Neuronal stem cell (in vitro differentiated cells): ENCODE data around the gene WDR88.
"Not testable (repeated sequence)": the region's sequence is repeated elsewhere in the genome, so short reads cannot be mapped to it uniquely, and the experiment has no call there.

Source experiments
- DNase-seq: peaks from one replicate; pipeline ENCODE4 v3.0.0-alpha.2; 2013; ENCODE audit warnings: low spot score
- H2AFZ ChIP-seq: one replicate; pipeline ENCODE4 v1.6.1; 2013; ENCODE audit warnings: mild to moderate bottlenecking, low read length, inconsistent platforms
- H2AK5ac ChIP-seq: 2 replicates; pipeline ENCODE4 v1.6.1; 2013; ENCODE audit warnings: low read depth, mild to moderate bottlenecking, inconsistent platforms, low read length, moderate library complexity, mixed read lengths
- H2BK120ac ChIP-seq: 2 replicates; pipeline ENCODE4 v1.6.1; 2013; ENCODE audit warnings: low read depth, mild to moderate bottlenecking, inconsistent platforms, low read length, moderate library complexity, mixed read lengths
- H2BK12ac ChIP-seq: one replicate; pipeline ENCODE4 v1.6.1; 2013; ENCODE audit warnings: low read length, inconsistent platforms
- H2BK15ac ChIP-seq: 2 replicates; pipeline ENCODE4 v1.6.1; 2013; ENCODE audit warnings: mild to moderate bottlenecking, low read length, inconsistent platforms, mixed read lengths
- H2BK5ac ChIP-seq: one replicate; pipeline ENCODE4 v1.6.1; 2013; ENCODE audit warnings: inconsistent platforms, mild to moderate bottlenecking, low read length, moderate library complexity
- H3K14ac ChIP-seq: one replicate; pipeline ENCODE4 v1.6.1; 2013; ENCODE audit warnings: low read length, inconsistent platforms
- H3K18ac ChIP-seq: 2 replicates; pipeline ENCODE4 v1.6.1; 2013; ENCODE audit warnings: low read length, inconsistent platforms
- H3K23ac ChIP-seq: 2 replicates; pipeline ENCODE4 v1.6.1; 2013; ENCODE audit warnings: low read depth, mild to moderate bottlenecking, mixed read lengths, low read length, inconsistent platforms; ENCODE audit not compliant: poor library complexity
- H3K27ac ChIP-seq: replicated peaks from 3 replicates; pipeline ENCODE4 v1.5.1; 2013; ENCODE audit warnings: low read length, inconsistent platforms
- H3K27me3 ChIP-seq, 3 experiments: 2 replicates each; pipeline ENCODE4 v1.6.1; 2013; ENCODE audit warnings: low read length in 3 of 3, mild to moderate bottlenecking in 2 of 3, inconsistent platforms in 1 of 3, low read depth in 1 of 3, mixed read lengths in 1 of 3, moderate library complexity in 1 of 3; ENCODE audit not compliant: control insufficient read depth in 3 of 3, insufficient read depth in 3 of 3
- H3K36me3 ChIP-seq, 2 donors: replicated peaks in 1 of 2; 2 replicates each; pipeline ENCODE4 v1.6.1; 2013; ENCODE audit warnings: low read length in 2 of 2; ENCODE audit not compliant: control insufficient read depth in 2 of 2, insufficient read depth in 2 of 2
- H3K4ac ChIP-seq: 2 replicates; pipeline ENCODE4 v1.6.1; 2013; ENCODE audit warnings: inconsistent platforms, mild to moderate bottlenecking, low read length, moderate library complexity
- H3K4me1 ChIP-seq, 2 donors: 1 replicate in 1 of 2; 2 replicates in 1 of 2; pipeline ENCODE4 v1.6.1; 2013; ENCODE audit warnings: low read length in 2 of 2, low read depth in 1 of 2; ENCODE audit not compliant: control insufficient read depth in 2 of 2, insufficient read depth in 1 of 2
- H3K4me2 ChIP-seq: one replicate; pipeline ENCODE4 v1.6.1; 2013; ENCODE audit warnings: mild to moderate bottlenecking, low read length, inconsistent platforms; ENCODE audit not compliant: insufficient read depth, poor library complexity, severe bottlenecking
- H3K4me3 ChIP-seq, 2 donors: 2 replicates each; pipeline ENCODE4 v1.5.1; 2013; ENCODE audit warnings: low read length in 2 of 2, mild to moderate bottlenecking in 2 of 2, inconsistent platforms in 1 of 2, moderate library complexity in 1 of 2
- H3K79me1 ChIP-seq: one replicate; pipeline ENCODE4 v1.6.1; 2013; ENCODE audit warnings: low read depth, mild to moderate bottlenecking, inconsistent platforms, low read length, moderate library complexity
- H3K9ac ChIP-seq: one replicate; pipeline ENCODE4 v1.6.1; 2013; ENCODE audit warnings: mild to moderate bottlenecking, low read depth, low read length, inconsistent platforms; ENCODE audit not compliant: poor library complexity
- H3K9me3 ChIP-seq, 2 donors: replicated peaks in 1 of 2; 2 replicates each; pipeline versions ENCODE3 to v1.6.1; 2013; ENCODE audit warnings: low read length in 2 of 2, mild to moderate bottlenecking in 2 of 2, inconsistent platforms in 1 of 2, low read depth in 1 of 2, mixed read lengths in 1 of 2, moderate library complexity in 1 of 2; ENCODE audit not compliant: control insufficient read depth in 2 of 2, insufficient read depth in 1 of 2
- H4K8ac ChIP-seq: one replicate; pipeline ENCODE4 v1.6.1; 2013; ENCODE audit warnings: low read depth, mild to moderate bottlenecking, inconsistent platforms, low read length, moderate library complexity
- H4K91ac ChIP-seq: one replicate; pipeline ENCODE4 v1.6.1; 2013; ENCODE audit warnings: low read length, low read depth, mild to moderate bottlenecking, inconsistent platforms; ENCODE audit not compliant: poor library complexity
- WGBS, 2 donors: extraction: QIAGEN DNeasy Blood & Tissue Kit; methylation state at CpG; one replicate each; pipeline ENCODE4 v1.1.7; 2013; ENCODE audit warnings: missing lambda C conversion rate in 2 of 2, mixed read lengths in 1 of 2; ENCODE audit not compliant: insufficient read length in 2 of 2, insufficient replicate concordance in 1 of 2; ENCODE audit errors: extremely low coverage in 2 of 2; 5-methylcytosine and 5-hydroxymethylcytosine counted together

WDR88 gene

GRCh38 chr19:33166037-33166436 is 34.1 kb downstream of the WDR88 start:
- H3K4me2 ChIP-seq, H2AFZ ChIP-seq, H3K79me1 ChIP-seq, H3K27me3 ChIP-seq, H4K8ac ChIP-seq, H4K91ac ChIP-seq, H3K27ac ChIP-seq, H3K4me3 ChIP-seq, H3K23ac ChIP-seq, H2BK5ac ChIP-seq, H3K18ac ChIP-seq, H3K4me1 ChIP-seq, H2BK120ac ChIP-seq, H2BK15ac ChIP-seq, H2AK5ac ChIP-seq, H2BK12ac ChIP-seq, H3K36me3 ChIP-seq, DNase-seq, H3K4ac ChIP-seq, H3K14ac ChIP-seq, H3K9ac ChIP-seq: not testable (repeated sequence)
- H3K9me3 ChIP-seq, result peaks cover 0 to 17% of the 10 kb centered on the region in 2 donors
- no CpG with 5 or more reads among the region's 6 CpGs for WGBS, 2 donors

GRCh38 chr19:33167438-33167837 is 35.5 kb downstream of the WDR88 start:
- H2BK12ac ChIP-seq, result no peak overlapping the region
- H4K91ac ChIP-seq, result no peak overlapping the region
- no peaks in the 10 kb centered on the region for H3K4me1 ChIP-seq
- H2AK5ac ChIP-seq, result no peak overlapping the region
- no peak overlapping the region for H3K4me3 ChIP-seq
- H3K9ac ChIP-seq, result no peak overlapping the region
- peaks cover 0 to 23% of the 10 kb centered on the region in 2 donors for H3K9me3 ChIP-seq
- WGBS, 2 donors, result no CpG with 5 or more reads among the region's 1 CpG
- H3K18ac ChIP-seq, result no peak overlapping the region
- no peak overlapping the region for H2BK120ac ChIP-seq
- no peak overlapping the region for H2AFZ ChIP-seq
- no peak overlapping the region for H4K8ac ChIP-seq
- H3K4me2 ChIP-seq, result no peak overlapping the region
- H3K14ac ChIP-seq, result no peak overlapping the region
- H3K27ac ChIP-seq, result no peak overlapping the region
- no peak overlapping the region for H3K4ac ChIP-seq
- H3K79me1 ChIP-seq, result no peaks in the 10 kb centered on the region
- H3K36me3 ChIP-seq, result no peaks in the 10 kb centered on the region
- H2BK5ac ChIP-seq, result no peak overlapping the region
- no peak for DNase-seq
- H2BK15ac ChIP-seq, result no peak overlapping the region
- H3K27me3 ChIP-seq, result no peaks in the 10 kb centered on the region
- no peak overlapping the region for H3K23ac ChIP-seq

GRCh38 chr19:33168528-33168927 is 36.6 kb downstream of the WDR88 start:
- peaks cover 2 to 6% of the 10 kb centered on the region in 2 donors for H3K4me1 ChIP-seq
- peaks cover 0 to 25% of the 10 kb centered on the region in 2 donors for H3K9me3 ChIP-seq
- H3K79me1 ChIP-seq, result no peaks in the 10 kb centered on the region
- H4K8ac ChIP-seq, result no peak overlapping the region
- no peak overlapping the region for H4K91ac ChIP-seq
- H2BK12ac ChIP-seq, result no peak overlapping the region
- H3K14ac ChIP-seq, result no peak overlapping the region
- no peak overlapping the region for H3K4me2 ChIP-seq
- no peak overlapping the region for H3K4me3 ChIP-seq
- no peak overlapping the region for H3K23ac ChIP-seq
- no CpG with 5 or more reads among the region's 1 CpG for WGBS, 2 donors
- H3K18ac ChIP-seq, result no peak overlapping the region
- no peak for DNase-seq
- H2BK5ac ChIP-seq, result no peak overlapping the region
- H2BK120ac ChIP-seq, result no peak overlapping the region
- no peak overlapping the region for H2AFZ ChIP-seq
- no peak overlapping the region for H3K4ac ChIP-seq
- no peaks in the 10 kb centered on the region for H3K27me3 ChIP-seq
- no peak overlapping the region for H3K9ac ChIP-seq
- no peak overlapping the region for H3K27ac ChIP-seq
- H2AK5ac ChIP-seq, result no peak overlapping the region
- H2BK15ac ChIP-seq, result no peak overlapping the region
- H3K36me3 ChIP-seq, result no peaks in the 10 kb centered on the region

- H3K79me1 ChIP-seq, result no peaks in the 10 kb centered on the region
- H3K27me3 ChIP-seq, result no peaks in the 10 kb centered on the region
- H3K9ac ChIP-seq, result no peak overlapping the region
- H2AK5ac ChIP-seq, result no peak overlapping the region
- peaks cover 8 to 11% of the 10 kb centered on the region in 2 donors for H3K4me1 ChIP-seq
- H3K4me2 ChIP-seq, result no peak overlapping the region
- no peak overlapping the region for H4K91ac ChIP-seq
- H2BK12ac ChIP-seq, result no peak overlapping the region
- H3K27ac ChIP-seq, result no peak overlapping the region
- peaks cover 0 to 25% of the 10 kb centered on the region in 2 donors for H3K9me3 ChIP-seq
- H2AFZ ChIP-seq, result no peak overlapping the region
- H3K36me3 ChIP-seq, result no peaks in the 10 kb centered on the region
- no peak overlapping the region for H3K4ac ChIP-seq
- H2BK120ac ChIP-seq, result no peak overlapping the region
- DNase-seq, result no peak
- no peak overlapping the region for H3K4me3 ChIP-seq
- H3K14ac ChIP-seq, result no peak overlapping the region
- no peak overlapping the region for H2BK15ac ChIP-seq
- H2BK5ac ChIP-seq, result no peak overlapping the region
- no peak overlapping the region for H4K8ac ChIP-seq
- no peak overlapping the region for H3K18ac ChIP-seq
- WGBS, 2 donors, result no CpG with 5 or more reads among the region's 1 CpG
- H3K23ac ChIP-seq, result no peak overlapping the region
Measured at GRCh38 chr19:33171222-33171795, 39.4 kb downstream of the WDR88 start.
